CD4-positive, alpha-beta T cell (primary cell): Measurements from ENCODE around the gene GDNF. TPM values are rescaled to one million over a fixed set of nuclear protein-coding genes. Genes with fewer than 3 reads are reported as not detected.

Source experiments
- ATAC-seq: fragments of 200-7000 bp; cut with Tn5 transposase; one replicate; pipeline ENCODE4 v1.10.0; 2022; ENCODE audit warnings: mild to moderate bottlenecking; ENCODE audit not compliant: poor library complexity
- CTCF ChIA-PET: fragments of 350-600 bp; sonication (Branson Sonifier 250); formaldehyde crosslinking; loops from one replicate; lab custom pipeline; 2021; ENCODE audit warnings: antibody characterized with exemption, inconsistent platforms; lab: Charles Lee
- POLR2A ChIA-PET: fragments of 350-600 bp; sonication (Branson Sonifier 250); formaldehyde crosslinking; loops from one replicate; lab custom pipeline; 2021; ENCODE audit warnings: antibody characterized with exemption, inconsistent platforms; lab: Charles Lee
- DNase-seq, 14 experiments: peaks; one replicate each; pipeline ENCODE4 v3.0.0-alpha.2; 2013 to 2020; ENCODE audit warnings: mixed read lengths in 2 of 14
- H3K27ac ChIP-seq, 2 donors: one replicate each; pipeline versions ENCODE4 v1.5.1 to v1.7.0; 2013; ENCODE audit warnings: low read length in 2 of 2, low read depth in 1 of 2, mild to moderate bottlenecking in 1 of 2
- H3K27me3 ChIP-seq, 2 experiments: 1 replicate in 1 of 2; 2 replicates in 1 of 2; pipeline versions ENCODE4 v1.6.1 to v1.7.0; 2013; ENCODE audit warnings: low read length in 2 of 2, control low read depth in 1 of 2, mild to moderate bottlenecking in 1 of 2, moderate library complexity in 1 of 2; ENCODE audit not compliant: insufficient read depth in 2 of 2, control insufficient read depth in 1 of 2
- H3K36me3 ChIP-seq: one replicate; pipeline ENCODE4 v1.6.1; 2013; ENCODE audit warnings: low read length, control low read depth; ENCODE audit not compliant: insufficient read depth
- H3K4me1 ChIP-seq: one replicate; pipeline ENCODE4 v1.6.1; 2013; ENCODE audit warnings: low read length, control low read depth; ENCODE audit not compliant: insufficient read depth
- H3K4me3 ChIP-seq: one replicate; pipeline ENCODE4 v1.5.1; 2013; ENCODE audit warnings: mild to moderate bottlenecking, low read length, moderate library complexity
- H3K9me3 ChIP-seq, 2 experiments: 1 replicate in 1 of 2; 2 replicates in 1 of 2; pipeline versions ENCODE4 v1.6.1 to v1.7.0; 2013; ENCODE audit warnings: low read length in 2 of 2, mild to moderate bottlenecking in 2 of 2, control low read depth in 1 of 2, moderate library complexity in 1 of 2; ENCODE audit not compliant: control insufficient read depth in 1 of 2, insufficient read depth in 1 of 2
- H3K27ac Mint-ChIP-seq: one replicate; pipeline ENCODE4 v1.8.0; 2020; ENCODE audit warnings: mixed read lengths
- H3K27me3 Mint-ChIP-seq: one replicate; pipeline ENCODE4 v1.8.0; 2021; ENCODE audit warnings: mixed read lengths
- H3K36me3 Mint-ChIP-seq: one replicate; pipeline ENCODE4 v1.8.0; 2021; ENCODE audit warnings: low read depth, mixed read lengths
- H3K4me1 Mint-ChIP-seq: one replicate; pipeline ENCODE4 v1.8.0; 2021; ENCODE audit warnings: low read depth, mixed read lengths
- H3K4me3 Mint-ChIP-seq: one replicate; pipeline ENCODE4 v1.8.0; 2020; ENCODE audit warnings: mild to moderate bottlenecking, mixed read lengths
- H3K9me3 Mint-ChIP-seq: one replicate; pipeline ENCODE4 v1.8.0; 2020; ENCODE audit warnings: mixed read lengths
- intact Hi-C, 2 experiments: fragments of 100-400 bp; cut with DNase I in 1 of 2; cut with micrococcal nuclease in 1 of 2; formaldehyde crosslinking; loops; one replicate each; pipeline versions ENCODE4 v1.15.1 to v1.9.0; 2023 to 2025; cut with DNase I, micrococcal nuclease
- total RNA-seq, 174 experiments: library from RNA in 2 of 174; stranded (reverse) in 2 of 174; gene quantifications; one replicate each; pipeline ENCODE4 v1.2.3 and lab custom pipeline; 2021 to 2026
- TF ChIP-seq, protein P1 (sequence below): fragments of 200-600 bp; IDR thresholded peaks from one replicate; pipeline ENCODE4 v1.8.0; 2022; ENCODE audit warnings: antibody characterized with exemption, mild to moderate bottlenecking

The GDNF gene
- total RNA-seq, 2 experiments from 2014 or later, result not detected

DNA sequence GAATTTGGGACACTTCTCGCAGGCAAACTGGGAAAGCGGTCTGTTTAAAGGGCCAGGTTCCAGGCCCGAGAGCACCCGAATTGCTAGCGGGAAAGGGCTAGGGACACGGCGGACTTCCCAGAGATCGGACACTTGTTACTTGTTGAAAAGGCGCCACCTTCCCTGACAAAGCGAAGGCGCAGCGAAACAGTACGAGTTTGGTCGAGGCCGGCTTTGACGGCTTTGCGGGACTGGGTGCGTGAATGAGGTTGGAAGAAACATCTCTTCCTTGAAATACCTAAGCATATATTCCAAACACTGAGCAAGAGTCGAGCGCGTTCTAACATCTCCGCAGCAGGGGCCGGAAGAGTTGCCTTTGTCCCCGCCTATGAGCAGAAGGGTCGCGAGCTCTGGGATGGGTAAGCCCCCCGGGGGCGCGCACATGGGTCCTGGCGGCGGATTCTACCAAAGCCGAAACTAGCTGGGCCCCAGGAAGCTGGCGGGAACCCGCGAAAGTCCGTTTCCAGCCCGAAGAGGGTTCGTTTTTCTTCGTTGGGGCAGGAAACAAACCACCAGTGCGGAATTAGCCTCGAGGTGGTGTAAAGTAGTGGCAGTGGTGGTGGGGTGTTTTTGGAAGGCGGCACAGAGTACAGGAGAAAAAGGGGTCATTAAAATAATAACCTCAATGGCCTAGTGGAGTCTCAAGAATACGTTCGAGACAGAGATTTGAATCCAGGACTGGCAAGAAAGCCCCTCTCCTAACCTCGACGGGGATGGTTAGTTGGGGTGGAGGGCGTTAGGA lies 1.5 kb downstream of the GDNF start:
- CTCF ChIA-PET, result no interaction called here
- Mint-ChIP-seq H3K36me3 (no peaks in the 10 kb centered on the region), H3K27ac (no peak overlapping the region)

DNA sequence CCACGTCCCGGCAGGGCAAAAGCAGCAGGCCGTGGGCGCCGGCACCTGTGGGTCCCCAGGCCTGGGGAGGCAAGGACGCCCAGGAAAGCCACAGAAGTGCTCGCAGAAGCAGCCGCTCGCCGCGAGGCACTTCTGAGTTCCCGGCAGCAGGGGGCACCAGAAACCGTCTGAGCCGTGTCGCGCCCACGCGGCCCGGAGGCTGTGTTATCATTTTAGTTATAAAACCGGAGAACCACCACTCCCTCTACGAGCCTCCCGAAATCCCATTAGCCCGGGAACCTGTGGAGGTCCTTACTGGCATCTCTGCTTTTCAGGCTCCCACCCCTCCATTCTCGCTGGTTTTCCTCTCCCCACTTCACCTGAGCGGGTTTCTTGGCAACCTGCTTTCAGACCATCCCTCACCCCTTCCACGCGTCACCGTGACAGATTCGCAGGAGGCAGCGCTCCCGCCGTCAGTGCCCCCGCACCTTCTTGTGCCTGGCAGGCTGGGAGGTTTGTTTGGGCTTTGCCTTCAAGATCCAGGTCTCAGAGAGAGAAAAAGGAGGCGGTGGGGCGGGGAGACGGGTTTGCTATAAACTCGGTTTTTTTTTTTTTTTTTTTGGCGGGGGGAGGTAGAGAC lies 2.3 kb downstream of the GDNF start:
- Histone ChIP-seq H3K4me1 (peaks cover 24% of the 10 kb centered on the region), H3K36me3 (no peaks in the 10 kb centered on the region), H3K27me3 (peaks cover 62 to 93% of the 10 kb centered on the region in 2 experiments), H3K9me3 (peaks cover 0 to 37% of the 10 kb centered on the region in 2 experiments), H3K4me3 (no peak overlapping the region), H3K27ac (no peak overlapping the region)
- H3K9me3 Mint-ChIP-seq, result no peaks in the 10 kb centered on the region
- intact Hi-C loops, result loop anchor here in 1 of 2 experiments (5.0 kb wide), 1 partner anchor 355 kb away; no protein-coding TSS in a partner anchor
- CTCF ChIA-PET, result no interaction called here
- no peak overlapping the region for H3K27ac Mint-ChIP-seq
- no peak for ATAC-seq
- TF ChIP-seq, protein P1, sequence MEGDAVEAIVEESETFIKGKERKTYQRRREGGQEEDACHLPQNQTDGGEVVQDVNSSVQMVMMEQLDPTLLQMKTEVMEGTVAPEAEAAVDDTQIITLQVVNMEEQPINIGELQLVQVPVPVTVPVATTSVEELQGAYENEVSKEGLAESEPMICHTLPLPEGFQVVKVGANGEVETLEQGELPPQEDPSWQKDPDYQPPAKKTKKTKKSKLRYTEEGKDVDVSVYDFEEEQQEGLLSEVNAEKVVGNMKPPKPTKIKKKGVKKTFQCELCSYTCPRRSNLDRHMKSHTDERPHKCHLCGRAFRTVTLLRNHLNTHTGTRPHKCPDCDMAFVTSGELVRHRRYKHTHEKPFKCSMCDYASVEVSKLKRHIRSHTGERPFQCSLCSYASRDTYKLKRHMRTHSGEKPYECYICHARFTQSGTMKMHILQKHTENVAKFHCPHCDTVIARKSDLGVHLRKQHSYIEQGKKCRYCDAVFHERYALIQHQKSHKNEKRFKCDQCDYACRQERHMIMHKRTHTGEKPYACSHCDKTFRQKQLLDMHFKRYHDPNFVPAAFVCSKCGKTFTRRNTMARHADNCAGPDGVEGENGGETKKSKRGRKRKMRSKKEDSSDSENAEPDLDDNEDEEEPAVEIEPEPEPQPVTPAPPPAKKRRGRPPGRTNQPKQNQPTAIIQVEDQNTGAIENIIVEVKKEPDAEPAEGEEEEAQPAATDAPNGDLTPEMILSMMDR, result no peak
- POLR2A ChIA-PET, result no interaction called here
- H3K36me3 Mint-ChIP-seq, result no peaks in the 10 kb centered on the region
- peak overlapping the region; percentile 30 for H3K4me3 Mint-ChIP-seq
- peak in 7 of 14 experiments; percentile 2 to 32 (median 24) for DNase-seq
- peaks cover 26% of the 10 kb centered on the region for H3K4me1 Mint-ChIP-seq
- H3K27me3 Mint-ChIP-seq, result peaks cover 86% of the 10 kb centered on the region

More for the DNA sequence above, 1.5 kb downstream of the GDNF start:
- Histone ChIP-seq H3K36me3 (no peaks in the 10 kb centered on the region), H3K27me3 (peaks cover 57 to 92% of the 10 kb centered on the region in 2 experiments), H3K4me1 (peaks cover 24% of the 10 kb centered on the region), H3K4me3 (no peak overlapping the region), H3K27ac (no peak overlapping the region), H3K9me3 (peaks cover 0 to 37% of the 10 kb centered on the region in 2 experiments)
- Mint-ChIP-seq H3K27me3 (peaks cover 85% of the 10 kb centered on the region), H3K4me1 (peaks cover 26% of the 10 kb centered on the region), H3K4me3 (peak overlapping the region; percentile 46), H3K9me3 (no peaks in the 10 kb centered on the region)
- intact Hi-C loops, result loop anchor here in 1 of 2 experiments (5.0 kb wide), 1 partner anchor 354 kb away; no protein-coding TSS in a partner anchor
- DNase-seq (no peak), ATAC-seq (no peak)
- TF ChIP-seq, protein P1, result no peak
- POLR2A ChIA-PET, result no interaction called here

DNA sequence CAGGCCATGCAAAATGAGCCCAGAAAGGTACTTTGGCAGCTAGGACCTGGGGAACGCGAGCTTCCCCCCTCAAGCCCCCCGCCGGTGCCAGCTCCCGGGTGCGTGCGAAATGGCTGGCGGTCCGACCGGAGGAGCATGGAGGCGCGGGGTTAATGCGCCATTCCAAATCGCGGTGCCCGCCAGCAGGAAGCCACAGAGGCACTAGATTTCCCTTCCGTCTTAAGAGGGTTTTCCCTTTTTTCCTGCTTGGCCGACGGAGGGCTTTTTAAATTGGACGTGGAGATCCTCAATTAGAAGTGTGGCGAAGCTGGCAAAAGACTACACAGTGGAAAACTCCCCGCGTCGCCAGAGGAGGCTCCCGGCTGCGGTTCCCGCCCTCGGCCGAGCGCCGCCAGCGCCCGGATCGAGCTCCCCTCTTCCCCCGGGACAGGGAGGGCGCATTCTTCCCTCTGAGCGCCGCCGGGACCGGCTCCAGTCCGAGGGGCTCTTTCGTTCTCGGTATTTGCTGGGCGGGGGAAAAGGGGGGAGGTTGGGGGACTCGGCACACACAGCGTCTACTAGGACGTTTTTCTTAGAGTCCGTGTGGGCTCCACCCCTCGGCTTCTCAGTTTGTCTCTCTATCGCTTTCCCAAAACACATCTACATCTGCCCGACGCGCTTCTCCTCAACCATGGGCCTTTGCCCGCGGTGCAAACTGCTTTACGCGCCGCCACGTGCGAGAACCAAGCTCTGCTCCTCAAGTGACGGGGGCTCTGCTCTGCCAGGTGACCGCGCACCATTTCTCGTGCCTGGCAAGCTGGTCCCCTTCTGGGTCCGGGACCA lies 3.0 kb downstream of the GDNF start:
- DNase-seq, result no peak
- Histone ChIP-seq H3K27me3 (peaks cover 66 to 92% of the 10 kb centered on the region in 2 experiments), H3K4me1 (peaks cover 24% of the 10 kb centered on the region), H3K27ac (no peak overlapping the region), H3K4me3 (no peak overlapping the region), H3K9me3 (peaks cover 0 to 35% of the 10 kb centered on the region in 2 experiments), H3K36me3 (no peaks in the 10 kb centered on the region)
- Mint-ChIP-seq H3K27ac (no peak overlapping the region), H3K4me1 (peaks cover 26% of the 10 kb centered on the region), H3K36me3 (no peaks in the 10 kb centered on the region), H3K9me3 (no peaks in the 10 kb centered on the region), H3K4me3 (peak overlapping the region; percentile 30), H3K27me3 (peaks cover 86% of the 10 kb centered on the region)
- CTCF ChIA-PET, result no interaction called here
- intact Hi-C loops, result loop anchor here in 1 of 2 experiments (5.0 kb wide), 1 partner anchor 355 kb away; no protein-coding TSS in a partner anchor
- TF ChIP-seq, protein P1, result no peak
- ATAC-seq, result no peak
- POLR2A ChIA-PET, result no interaction called here
